Stomach (tissue), 9 donors: Measurements from ENCODE around the gene RTN4. TPM values are rescaled to one million over a fixed set of nuclear protein-coding genes. Genes with fewer than 3 reads are reported as not detected.

ENCODE experiments used
- DNase-seq, 2 donors: peaks; one replicate each; pipeline versions ENCODE4 v3.0.0 to v3.0.0-alpha.2; 2013 to 2019
- H3K27ac ChIP-seq, 5 donors: fragments of 200-600 bp in 4 of 5; sonication (generic) in 4 of 5; one replicate each; pipeline ENCODE4 v1.5.1; 2013 to 2019; ENCODE audit warnings: mild to moderate bottlenecking in 1 of 5, moderate library complexity in 1 of 5
- H3K27me3 ChIP-seq, 3 donors: fragments of 200-600 bp; sonication (generic); one replicate each; pipeline ENCODE4 v1.5.1; 2017 to 2019; ENCODE audit warnings: mixed run types in 1 of 3
- H3K36me3 ChIP-seq, 4 donors: fragments of 200-600 bp; sonication (generic); 1 replicate in 3 of 4; 2 replicates in 1 of 4; pipeline ENCODE4 v1.5.1; 2016 to 2019
- H3K4me1 ChIP-seq, 4 donors: fragments of 200-600 bp; sonication (generic); one replicate each; pipeline ENCODE4 v1.5.1; 2016 to 2019
- H3K4me3 ChIP-seq, 4 donors: fragments of 200-600 bp; sonication (generic) in 3 of 4; one replicate each; pipeline ENCODE4 v1.5.1; 2016 to 2019; ENCODE audit warnings: mild to moderate bottlenecking in 1 of 4
- H3K9me3 ChIP-seq, 4 donors: fragments of 200-600 bp; sonication (generic); one replicate each; pipeline ENCODE4 v1.5.1; 2016 to 2019
- CTCF ChIP-seq, 7 experiments: fragments of 450-650 bp in 4 of 7; fragments of 200-600 bp in 3 of 7; sonication (generic) in 3 of 7; IDR thresholded peaks; one replicate each; pipeline ENCODE4 v1.5.1; 2016 to 2019; ENCODE audit warnings: antibody characterized with exemption in 7 of 7, control low read depth in 2 of 7, mild to moderate bottlenecking in 1 of 7
- EP300 ChIP-seq: sonication (generic); formaldehyde crosslinking; IDR thresholded peaks from one replicate; pipeline ENCODE4 v1.6.1; 2017; ENCODE audit warnings: antibody characterized with exemption
- POLR2A ChIP-seq, 4 donors: fragments of 450-650 bp; IDR thresholded peaks; one replicate each; pipeline ENCODE4 v1.6.1; 2016; ENCODE audit warnings: antibody characterized with exemption in 4 of 4, control low read depth in 2 of 4, mild to moderate bottlenecking in 1 of 4, moderate library complexity in 1 of 4
- POLR2AphosphoS5 ChIP-seq, 3 donors: sonication (generic); formaldehyde crosslinking; IDR thresholded peaks; one replicate each; pipeline ENCODE4 v1.6.1; 2016; ENCODE audit warnings: antibody characterized with exemption in 3 of 3
- WGBS, 5 donors: extraction: QIAGEN DNeasy Blood & Tissue Kit in 3 of 5; methylation state at CpG; one replicate each; pipeline versions ENCODE4 v1.1.5 to v1.1.7; 2013 to 2018; 5-methylcytosine and 5-hydroxymethylcytosine counted together
- intact Hi-C: fragments of 100-400 bp; cut with DNase I; formaldehyde crosslinking; loops from one replicate; pipeline ENCODE4 v1.15.1; 2023; ENCODE audit warnings: low total_unique reads
- polyA plus RNA-seq, 3 donors: library from polyadenylated mRNA; stranded (reverse); fragments of 200-250 nt; gene quantifications; one replicate each; pipeline ENCODE4 v1.2.3, GENCODE V29; 2013
- total RNA-seq, 5 donors: library from RNA; depleted of rRNA; stranded (reverse); fragments of >200 nt; gene quantifications; one replicate each; pipeline versions ENCODE4 v1.1.0 to v1.2.3, GENCODE V29; 2014 to 2016
- donor health status: healthy with polysubstance abuse.
- donor health status: Bipolar disorder and iron deficiency.
- donor health status: healthy.

Gene RTN4
- total and polyA plus RNA-seq, 8 donors = 40.8 to 463 (median 126) TPM

GRCh38 chr2:55043841-55044240 is 6.4 kb downstream of the RTN4 start:
- no peak for TF ChIP-seq POLR2A (IDR thresholded peaks at IDR 0.05)
- TF ChIP-seq POLR2AphosphoS5 (IDR thresholded peaks at IDR 0.05) = no peak
- no peak for TF ChIP-seq EP300
- TF ChIP-seq CTCF (IDR thresholded peaks at IDR 0.05) = no peak
- no peaks in the 10 kb centered on the region for H3K9me3 ChIP-seq
- no peaks in the 10 kb centered on the region for H3K27me3 ChIP-seq
- H3K4me1 ChIP-seq = peaks cover 15 to 90% (median 43%) of the 10 kb centered on the region in 4 donors
- no peak overlapping the region for H3K27ac ChIP-seq
- intact Hi-C loops = loop anchor here (10.0 kb wide), 1 partner anchor 121 kb away; no protein-coding TSS in a partner anchor
- WGBS, 5 donors = 90 to 98% (median 96%) methylated on average over 8 of the region's 8 CpGs
- H3K36me3 ChIP-seq = no peaks in the 10 kb centered on the region
- H3K4me3 ChIP-seq = no peak overlapping the region
- DNase-seq = no peak

DNA sequence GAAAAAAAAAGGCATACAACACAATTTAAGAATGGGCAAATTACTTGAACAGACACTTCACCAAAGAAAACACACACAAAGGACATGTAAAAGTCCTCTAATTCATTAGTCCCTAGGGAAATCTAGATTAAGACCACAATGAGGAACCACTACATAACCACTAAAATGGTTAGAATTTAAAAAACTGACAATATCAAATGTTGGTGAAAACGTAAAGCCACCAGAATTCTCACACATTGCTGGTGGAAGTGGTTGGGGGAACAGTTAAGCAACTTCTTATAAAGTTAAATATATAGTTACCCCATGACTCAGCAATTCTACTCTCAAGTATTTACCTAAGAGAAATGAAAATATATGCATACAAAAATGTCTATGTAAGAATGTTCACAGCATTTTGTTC is 11.8 kb downstream of the RTN4 start:
- Histone ChIP-seq H3K4me1 (peaks cover 0 to 67% (median 18%) of the 10 kb centered on the region in 4 donors), H3K36me3 (no peaks in the 10 kb centered on the region), H3K9me3 (no peaks in the 10 kb centered on the region), H3K4me3 (no peak overlapping the region), H3K27me3 (no peaks in the 10 kb centered on the region), H3K27ac (no peak overlapping the region)
- TF ChIP-seq EP300 (no peak), CTCF (IDR thresholded peaks at IDR 0.05) (no peak), POLR2AphosphoS5 (IDR thresholded peaks at IDR 0.05) (no peak), POLR2A (IDR thresholded peaks at IDR 0.05) (no peak)
- no peak for DNase-seq
- WGBS, 5 donors = 81 to 91% (median 84%) methylated on average over 1 of the region's 1 CpG
- intact Hi-C loops = no loop called here

DNA sequence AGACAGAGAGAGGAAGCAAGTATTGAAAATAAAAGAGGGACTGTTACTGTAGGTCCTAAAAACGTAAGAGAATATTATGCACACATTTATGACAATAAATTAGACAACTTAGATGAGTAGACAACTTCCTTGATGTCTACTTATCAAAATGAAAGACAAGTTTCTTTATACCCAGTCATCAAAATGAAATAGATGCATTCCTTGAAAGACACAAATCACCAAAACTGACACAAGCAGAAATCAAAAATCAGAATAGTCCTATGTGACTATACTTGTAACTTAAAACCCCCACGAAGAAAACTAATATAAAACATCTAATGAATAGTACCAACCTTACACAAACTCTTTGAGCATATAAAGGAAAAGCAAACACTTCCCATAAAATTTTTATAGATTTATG is 14.5 kb downstream of the RTN4 start:
- Histone ChIP-seq H3K4me1 (peaks cover 0 to 68% (median 21%) of the 10 kb centered on the region in 4 donors), H3K9me3 (no peaks in the 10 kb centered on the region), H3K36me3 (no peaks in the 10 kb centered on the region), H3K27ac (no peak overlapping the region), H3K4me3 (no peak overlapping the region), H3K27me3 (no peaks in the 10 kb centered on the region)
- DNase-seq = no peak
- intact Hi-C loops = no loop called here
- no peak for TF ChIP-seq POLR2A (IDR thresholded peaks at IDR 0.05)
- TF ChIP-seq CTCF (IDR thresholded peaks at IDR 0.05) = no peak
- TF ChIP-seq POLR2AphosphoS5 (IDR thresholded peaks at IDR 0.05) = no peak
- no peak for TF ChIP-seq EP300
- WGBS, 5 donors = 68 to 87% (median 85%) methylated on average over 2 of the region's 2 CpGs

GRCh38 chr2:55033921-55034320 is 16.3 kb downstream of the RTN4 start:
- no peak for DNase-seq
- intact Hi-C loops = no loop called here
- H3K4me3 ChIP-seq = no peak overlapping the region
- H3K4me1 ChIP-seq = peaks cover 0 to 70% (median 22%) of the 10 kb centered on the region in 4 donors
- WGBS, 5 donors = 95 to 98% (median 97%) methylated on average over 2 of the region's 2 CpGs
- TF ChIP-seq POLR2AphosphoS5 (IDR thresholded peaks at IDR 0.05) = no peak
- no peak for TF ChIP-seq CTCF (IDR thresholded peaks at IDR 0.05)
- TF ChIP-seq EP300 = no peak
- no peak for TF ChIP-seq POLR2A (IDR thresholded peaks at IDR 0.05)
- H3K27me3 ChIP-seq = no peaks in the 10 kb centered on the region
- H3K27ac ChIP-seq = no peak overlapping the region
- H3K36me3 ChIP-seq = no peaks in the 10 kb centered on the region
- no peaks in the 10 kb centered on the region for H3K9me3 ChIP-seq
